ENCODE results near the gene TMEM266. TPM values are rescaled to one million over a fixed set of nuclear protein-coding genes. Genes with fewer than 3 reads are reported as not detected.

Gene TMEM266
- total RNA-seq, 4 donors from 2014 or later: 0.19 to 0.72 (median 0.38) TPM; not detected in 1

- no peak for TF ChIP-seq CTCF (IDR thresholded peaks at IDR 0.05)
- ATAC-seq (ENCODE audit: low FRiP score) (no peak), DNase-seq (ENCODE audit: low spot score) (no peak)
Measured at GRCh38 chr15:76153241-76154197, 93.7 kb downstream of the TMEM266 start.

GRCh38 chr15:76155731-76156130 lies 95.9 kb downstream of the TMEM266 start:
- DNase-seq (ENCODE audit: low spot score): no peak
- ATAC-seq (ENCODE audit: low FRiP score): no peak
- TF ChIP-seq CTCF (IDR thresholded peaks at IDR 0.05): no peak

GRCh38 chr15:76158226-76158625 lies 98.4 kb downstream of the TMEM266 start:
- DNase-seq (ENCODE audit: low spot score) (no peak), ATAC-seq (ENCODE audit: low FRiP score) (no peak)
- no peak for TF ChIP-seq CTCF (IDR thresholded peaks at IDR 0.05)

GRCh38 chr15:76158815-76159214 lies 99.0 kb downstream of the TMEM266 start:
- ATAC-seq (ENCODE audit: low FRiP score): no peak
- no peak for DNase-seq (ENCODE audit: low spot score)
- TF ChIP-seq CTCF (IDR thresholded peaks at IDR 0.05): no peak

- TF ChIP-seq CTCF (IDR thresholded peaks at IDR 0.05): no peak
- ATAC-seq (ENCODE audit: low FRiP score): no peak
- no peak for DNase-seq (ENCODE audit: low spot score)
Measured at GRCh38 chr15:76159282-76159681, 99.5 kb downstream of the TMEM266 start.

- DNase-seq (ENCODE audit: low spot score) (no peak), ATAC-seq (ENCODE audit: low FRiP score) (no peak)
- no peak for TF ChIP-seq CTCF (IDR thresholded peaks at IDR 0.05)
Measured at GRCh38 chr15:76160426-76161152, 100.8 kb downstream of the TMEM266 start.

Data from omental fat pad (tissue), 4 donors.